ENCODE results near the gene C1GALT1.

The C1GALT1 gene

GRCh38 chr7:7134046-7134445 is 48.3 kb upstream of the C1GALT1 start:
- Histone ChIP-seq H3K4me3 (ENCODE audit: low read depth, low read length) (no peak overlapping the region), H3K9me3 (ENCODE audit: control insufficient read depth, insufficient read depth, low read depth, low read length) (no peaks in the 10 kb centered on the region), H3K4me1 (ENCODE audit: control insufficient read depth, insufficient read depth, low read length) (peaks cover 3% of the 10 kb centered on the region; the same call in 1 of the 2 replicates), H3K27ac (ENCODE audit: extremely low read depth, low read depth, low read length) (no peak overlapping the region), H3K36me3 (ENCODE audit: control insufficient read depth in 2 of 2, insufficient read depth in 1 of 2, low read length in 2 of 2) (no peaks in the 10 kb centered on the region)
- POLR2A ChIA-PET, result no interaction called here
- CTCF ChIA-PET, result no interaction called here
- no peak for TF ChIP-seq INSM2 (tag by site-specific recombination; IDR thresholded peaks at IDR 0.05)
- TF ChIP-seq KLF1 (tag by site-specific recombination; IDR thresholded peaks at IDR 0.05), result no peak
- TF ChIP-seq ZNF37A (tag by site-specific recombination; IDR thresholded peaks at IDR 0.05), result no peak
- no peak for TF ChIP-seq ZNF518A (tag by site-specific recombination; conservative IDR thresholded peaks at IDR 0.05; ENCODE audit: low read depth)
- no peak for TF ChIP-seq ZNF501 (tag by site-specific recombination; IDR thresholded peaks at IDR 0.05)
- TF ChIP-seq ZBTB7A (tag by site-specific recombination; IDR thresholded peaks at IDR 0.05; ENCODE audit: low read depth), result no peak
- TF ChIP-seq OSR2 (tag by site-specific recombination; IDR thresholded peaks at IDR 0.05), result no peak
- TF ChIP-seq KLF17 (tag by site-specific recombination; IDR thresholded peaks at IDR 0.05), result no peak
- no peak for TF ChIP-seq YY1 (tag by site-specific recombination; IDR thresholded peaks at IDR 0.05)
- TF ChIP-seq WT1 (tag by site-specific recombination; IDR thresholded peaks at IDR 0.05), result no peak
- TF ChIP-seq REPIN1 (tag by site-specific recombination; IDR thresholded peaks at IDR 0.05; ENCODE audit: low read depth), result no peak
- TF ChIP-seq ZNF621 (tag by site-specific recombination; IDR thresholded peaks at IDR 0.05), result no peak
- TF ChIP-seq ZNF558 (tag by site-specific recombination; IDR thresholded peaks at IDR 0.05), result no peak

GRCh38 chr7:7135074-7135473 is 47.3 kb upstream of the C1GALT1 start:
- Histone ChIP-seq H3K4me1 (ENCODE audit: control insufficient read depth, insufficient read depth, low read length) (peaks cover 3% of the 10 kb centered on the region; the same call in 1 of the 2 replicates), H3K9me3 (ENCODE audit: control insufficient read depth, insufficient read depth, low read depth, low read length) (no peaks in the 10 kb centered on the region), H3K27ac (ENCODE audit: extremely low read depth, low read depth, low read length) (no peak overlapping the region), H3K36me3 (ENCODE audit: control insufficient read depth in 2 of 2, insufficient read depth in 1 of 2, low read length in 2 of 2) (no peaks in the 10 kb centered on the region), H3K4me3 (ENCODE audit: low read depth, low read length) (no peak overlapping the region)
- TF ChIP-seq ZNF16 (tag by site-specific recombination; IDR thresholded peaks at IDR 0.05; ENCODE audit: low read depth) (no peak), ZNF629 (tag by site-specific recombination; IDR thresholded peaks at IDR 0.05) (no peak), REST (tag by site-specific recombination; IDR thresholded peaks at IDR 0.05) (no peak), ZNF645 (tag by site-specific recombination; IDR thresholded peaks at IDR 0.05) (no peak), ZIC2 (tag by site-specific recombination; IDR thresholded peaks at IDR 0.05) (no peak), ZNF311 (tag by site-specific recombination; IDR thresholded peaks at IDR 0.05; ENCODE audit: borderline replicate concordance) (no peak), ZNF416 (tag by site-specific recombination; IDR thresholded peaks at IDR 0.05) (no peak), ZNF121 (tag by site-specific recombination; IDR thresholded peaks at IDR 0.05) (no peak), ZNF18 (tag by site-specific recombination; IDR thresholded peaks at IDR 0.05) (no peak)
- ChIA-PET CTCF (no interaction called here), POLR2A (no interaction called here)

All from HEK293 (cell line).